ENCODE results near the gene BCHE. TPM values are rescaled to one million over a fixed set of nuclear protein-coding genes. Genes with fewer than 3 reads are reported as not detected.

Gene BCHE
- total RNA-seq: 1 to 10 TPM in 1 of 2 donors, under 1 TPM in 1; 0.41 to 2.2 TPM

- H3K36me3 ChIP-seq: no peaks in the 10 kb centered on the region
- DNase-seq (ENCODE audit: low spot score): no peak
- H3K27ac ChIP-seq: no peak within 1 kb of the TSS
- H3K4me3 ChIP-seq: peak within 1 kb of the TSS; percentile 2
- ATAC-seq (ENCODE audit: insufficient number of reproducible peaks, low FRiP score, low read depth): no peak
- H3K4me1 ChIP-seq (ENCODE audit: control insufficient read depth in 1 of 2, low read depth in 2 of 2): no peaks in the 10 kb centered on the region
- no peaks in the 10 kb centered on the region for H3K9me3 ChIP-seq
- no peak for TF ChIP-seq CTCF (IDR thresholded peaks at IDR 0.05)
- H3K27me3 ChIP-seq (replicated peaks; ENCODE audit: insufficient read depth): no peaks in the 10 kb centered on the region
Measured at GRCh38 chr3:165837058-165837525, at the start of gene BCHE. Gene BCHE (minus strand): TSS chr3:165837423. CDS start chr3:165831033, 6,390 bp downstream.

- no peak for TF ChIP-seq CTCF (IDR thresholded peaks at IDR 0.05)
- no peaks in the 10 kb centered on the region for H3K9me3 ChIP-seq
- no peaks in the 10 kb centered on the region for H3K36me3 ChIP-seq
- ATAC-seq (ENCODE audit: insufficient number of reproducible peaks, low FRiP score, low read depth) (no peak), DNase-seq (ENCODE audit: low spot score) (no peak)
- H3K4me1 ChIP-seq (ENCODE audit: control insufficient read depth in 1 of 2, low read depth in 2 of 2): no peaks in the 10 kb centered on the region
- no peaks in the 10 kb centered on the region for H3K27me3 ChIP-seq (replicated peaks; ENCODE audit: insufficient read depth)
- no peak overlapping the region for H3K27ac ChIP-seq
- no peak overlapping the region for H3K4me3 ChIP-seq
Measured at GRCh38 chr3:165885558-165886270, 48.5 kb upstream of the BCHE start.

- H3K4me3 ChIP-seq: no peak overlapping the region
Measured at GRCh38 chr3:165884518-165884917, 47.3 kb upstream of the BCHE start.

GRCh38 chr3:165883863-165884478 lies 46.7 kb upstream of the BCHE start:
- no peak for ATAC-seq (ENCODE audit: insufficient number of reproducible peaks, low FRiP score, low read depth)
- Histone ChIP-seq H3K27me3 (replicated peaks; ENCODE audit: insufficient read depth) (no peaks in the 10 kb centered on the region), H3K27ac (no peak overlapping the region), H3K4me3 (no peak overlapping the region), H3K4me1 (ENCODE audit: control insufficient read depth in 1 of 2, low read depth in 2 of 2) (no peaks in the 10 kb centered on the region), H3K9me3 (no peaks in the 10 kb centered on the region), H3K36me3 (no peaks in the 10 kb centered on the region)
- TF ChIP-seq CTCF (IDR thresholded peaks at IDR 0.05): no peak
- DNase-seq (ENCODE audit: low spot score): no peak

More at GRCh38 chr3:165884518-165884917, 47.3 kb upstream of the BCHE start:
- Histone ChIP-seq H3K36me3 (no peaks in the 10 kb centered on the region), H3K9me3 (no peaks in the 10 kb centered on the region), H3K27ac (no peak overlapping the region), H3K27me3 (replicated peaks; ENCODE audit: insufficient read depth) (no peaks in the 10 kb centered on the region), H3K4me1 (ENCODE audit: control insufficient read depth in 1 of 2, low read depth in 2 of 2) (no peaks in the 10 kb centered on the region)
- no peak for TF ChIP-seq CTCF (IDR thresholded peaks at IDR 0.05)
- no peak for DNase-seq (ENCODE audit: low spot score)
- ATAC-seq (ENCODE audit: insufficient number of reproducible peaks, low FRiP score, low read depth): no peak

GRCh38 chr3:165883117-165883516 lies 45.9 kb upstream of the BCHE start:
- H3K4me3 ChIP-seq: no peak overlapping the region
- ATAC-seq (ENCODE audit: insufficient number of reproducible peaks, low FRiP score, low read depth): no peak
- TF ChIP-seq CTCF (IDR thresholded peaks at IDR 0.05): no peak
- H3K27me3 ChIP-seq (replicated peaks; ENCODE audit: insufficient read depth): no peaks in the 10 kb centered on the region
- DNase-seq (ENCODE audit: low spot score): no peak
- no peaks in the 10 kb centered on the region for H3K36me3 ChIP-seq
- H3K9me3 ChIP-seq: no peaks in the 10 kb centered on the region
- no peak overlapping the region for H3K27ac ChIP-seq
- H3K4me1 ChIP-seq (ENCODE audit: control insufficient read depth in 1 of 2, low read depth in 2 of 2): no peaks in the 10 kb centered on the region
